Karpas-422 (cell line): ENCODE data around the gene GORASP2. TPM values are rescaled to one million over a fixed set of nuclear protein-coding genes. Genes with fewer than 3 reads are reported as not detected.

Source experiments
- DNase-seq: peaks from one replicate; pipeline ENCODE4 v3.0.0-alpha.2; 2015
- H2AFZ ChIP-seq: fragments of 200-600 bp; sonication (generic); 2 replicates; pipeline ENCODE4 v1.6.1; 2014; ENCODE audit warnings: antibody characterized with exemption, low read length, mixed read lengths
- H3K27ac ChIP-seq: fragments of 200-600 bp; sonication (generic); 2 replicates; pipeline ENCODE4 v1.5.1; 2014; ENCODE audit warnings: mild to moderate bottlenecking, low read length, moderate library complexity
- H3K27me3 ChIP-seq: fragments of 200-600 bp; sonication (generic); 2 replicates; pipeline ENCODE4 v1.6.1; 2014; ENCODE audit warnings: low read length, mixed read lengths
- H3K36me3 ChIP-seq: fragments of 200-600 bp; sonication (generic); 2 replicates; pipeline ENCODE4 v1.6.1; 2014; ENCODE audit warnings: low read length, mixed read lengths; ENCODE audit not compliant: insufficient read depth
- H3K4me1 ChIP-seq: fragments of 200-600 bp; sonication (generic); 2 replicates; pipeline ENCODE4 v1.6.1; 2014; ENCODE audit warnings: mild to moderate bottlenecking, low read length, mixed read lengths
- H3K4me2 ChIP-seq: fragments of 200-600 bp; sonication (generic); 2 replicates; pipeline ENCODE4 v1.6.1; 2014; ENCODE audit warnings: low read length, low read depth, mild to moderate bottlenecking; ENCODE audit not compliant: poor library complexity, severe bottlenecking
- H3K4me3 ChIP-seq: fragments of 200-600 bp; sonication (generic); 2 replicates; pipeline ENCODE4 v1.5.1; 2014; ENCODE audit warnings: mild to moderate bottlenecking, antibody characterized with exemption, low read length, mixed read lengths
- H3K79me2 ChIP-seq: fragments of 200-600 bp; sonication (generic); 2 replicates; pipeline ENCODE4 v1.6.1; 2014; ENCODE audit warnings: mild to moderate bottlenecking, low read length, mixed read lengths
- H3K9ac ChIP-seq: fragments of 200-600 bp; sonication (generic); 2 replicates; pipeline ENCODE4 v1.6.0; 2014; ENCODE audit warnings: low read length
- H3K9me2 ChIP-seq: fragments of 200-600 bp; sonication (generic), shearing (Covaris generic); replicated peaks from 2 replicates; pipeline ENCODE4 v1.6.0; 2014; ENCODE audit warnings: mild to moderate bottlenecking, low read length, moderate library complexity; ENCODE audit not compliant: insufficient read depth
- H3K9me3 ChIP-seq: fragments of 300-700, 200-600 bp; sonication (generic); 2 replicates; pipeline ENCODE4 v1.6.1; 2014; ENCODE audit warnings: low read length, mixed read lengths
- H4K20me1 ChIP-seq: fragments of 200-600 bp; sonication (generic); 2 replicates; pipeline ENCODE4 v1.6.1; 2014; ENCODE audit warnings: mild to moderate bottlenecking, antibody characterized with exemption, low read length, low read depth; ENCODE audit not compliant: insufficient read depth
- total RNA-seq: library from RNA; depleted of rRNA; stranded (reverse); fragments of >200 nt; shearing (Covaris generic); gene quantifications from 2 replicates; pipeline ENCODE4 v1.2.3, GENCODE V29; 2014; ENCODE audit warnings: low replicate concordance; rRNA removed

The GORASP2 gene
- total RNA-seq, 1 experiment from 2014 or later, result 34.3 TPM

- Histone ChIP-seq H3K9me2 (no peaks in the 10 kb centered on the region), H3K79me2 (0 out of 2 replicates have a peak, but pooled peaks cover 6% of the 10 kb centered on the region), H2AFZ (no peak overlapping the region), H3K9ac (no peak overlapping the region), H3K36me3 (peaks cover 28% of the 10 kb centered on the region; the same call in 1 of the 2 replicates), H3K27me3 (no peaks in the 10 kb centered on the region), H3K4me2 (no peak overlapping the region), H3K4me3 (no peak overlapping the region), H3K4me1 (no peaks in the 10 kb centered on the region), H3K9me3 (no peaks in the 10 kb centered on the region), H3K27ac (no peak overlapping the region), H4K20me1 (no peaks in the 10 kb centered on the region)
- DNase-seq, result no peak
Observed at GRCh38 chr2:171004833-171005232, 75.8 kb downstream of the GORASP2 start.

GRCh38 chr2:171008550-171009205 lies 79.6 kb downstream of the GORASP2 start:
- Histone ChIP-seq H3K9me3 (no peaks in the 10 kb centered on the region), H3K27ac (no peak overlapping the region), H3K9ac (no peak overlapping the region), H3K36me3 (peaks cover 24% of the 10 kb centered on the region; the same call in 1 of the 2 replicates), H3K27me3 (no peaks in the 10 kb centered on the region), H3K4me3 (no peak overlapping the region), H3K4me2 (no peak overlapping the region), H3K79me2 (0 out of 2 replicates have a peak, but pooled peaks cover 6% of the 10 kb centered on the region), H2AFZ (no peak overlapping the region), H4K20me1 (no peaks in the 10 kb centered on the region), H3K4me1 (no peaks in the 10 kb centered on the region), H3K9me2 (no peaks in the 10 kb centered on the region)
- DNase-seq, result no peak

- no peak for DNase-seq
- H3K4me1 ChIP-seq, result no peaks in the 10 kb centered on the region
- H3K9me2 ChIP-seq, result no peaks in the 10 kb centered on the region
- H2AFZ ChIP-seq, result no peak overlapping the region
- no peaks in the 10 kb centered on the region for H3K27me3 ChIP-seq
- no peaks in the 10 kb centered on the region for H3K9me3 ChIP-seq
- H3K9ac ChIP-seq, result no peak overlapping the region
- no peak overlapping the region for H3K4me2 ChIP-seq
- H3K79me2 ChIP-seq, result 0 out of 2 replicates have a peak, but pooled peaks cover 6% of the 10 kb centered on the region
- no peak overlapping the region for H3K4me3 ChIP-seq
- peaks cover 22% of the 10 kb centered on the region; the same call in 1 of the 2 replicates for H3K36me3 ChIP-seq
- H3K27ac ChIP-seq, result no peak overlapping the region
- no peaks in the 10 kb centered on the region for H4K20me1 ChIP-seq
Observed at GRCh38 chr2:171009386-171009785, 80.3 kb downstream of the GORASP2 start.

GRCh38 chr2:171013851-171014250 lies 84.8 kb downstream of the GORASP2 start:
- H3K4me3 ChIP-seq, result no peak overlapping the region
- H3K4me2 ChIP-seq, result no peak overlapping the region
- no peak overlapping the region for H2AFZ ChIP-seq
- peaks cover 17% of the 10 kb centered on the region; the same call in 1 of the 2 replicates for H3K36me3 ChIP-seq
- no peaks in the 10 kb centered on the region for H4K20me1 ChIP-seq
- H3K9me3 ChIP-seq, result no peaks in the 10 kb centered on the region
- no peak for DNase-seq
- H3K27me3 ChIP-seq, result no peaks in the 10 kb centered on the region
- no peak overlapping the region for H3K9ac ChIP-seq
- no peak overlapping the region for H3K27ac ChIP-seq
- H3K4me1 ChIP-seq, result no peaks in the 10 kb centered on the region
- peaks cover 5% of the 10 kb centered on the region; the same call in 1 of the 2 replicates for H3K79me2 ChIP-seq
- no peaks in the 10 kb centered on the region for H3K9me2 ChIP-seq

GRCh38 chr2:171016125-171016524 lies 87.1 kb downstream of the GORASP2 start:
- H3K4me2 ChIP-seq, result no peak overlapping the region
- H3K9me2 ChIP-seq, result no peaks in the 10 kb centered on the region
- no peak overlapping the region for H3K9ac ChIP-seq
- H3K36me3 ChIP-seq, result peaks cover 17% of the 10 kb centered on the region; the same call in 1 of the 2 replicates
- H3K79me2 ChIP-seq, result peaks cover 8% of the 10 kb centered on the region; the same call in 1 of the 2 replicates
- DNase-seq, result no peak
- no peak overlapping the region for H3K27ac ChIP-seq
- no peak overlapping the region for H2AFZ ChIP-seq
- no peaks in the 10 kb centered on the region for H4K20me1 ChIP-seq
- no peaks in the 10 kb centered on the region for H3K9me3 ChIP-seq
- no peaks in the 10 kb centered on the region for H3K27me3 ChIP-seq
- no peak overlapping the region for H3K4me3 ChIP-seq
- no peaks in the 10 kb centered on the region for H3K4me1 ChIP-seq

Other genes starting within 250 kb of the GORASP2 start
- not detected in 2 replicates for gene SP5, start 213.9 kb upstream of the GORASP2 start, total RNA-seq
- gene ERICH2, start 158.9 kb upstream of the GORASP2 start, total RNA-seq, result not detected in 2 replicates
- gene GAD1, start 112.4 kb upstream of the GORASP2 start, total RNA-seq, result 7.1 and 7.7 TPM in 2 replicates
- 9.0 and 22.8 TPM in 2 replicates for gene TLK1, start 231.6 kb downstream of the GORASP2 start, total RNA-seq